ENCODE results near the gene WRNIP1.
A peak's percentile ranks its signal among the peaks of the same experiment; 100 is the strongest.

The WRNIP1 gene

DNA sequence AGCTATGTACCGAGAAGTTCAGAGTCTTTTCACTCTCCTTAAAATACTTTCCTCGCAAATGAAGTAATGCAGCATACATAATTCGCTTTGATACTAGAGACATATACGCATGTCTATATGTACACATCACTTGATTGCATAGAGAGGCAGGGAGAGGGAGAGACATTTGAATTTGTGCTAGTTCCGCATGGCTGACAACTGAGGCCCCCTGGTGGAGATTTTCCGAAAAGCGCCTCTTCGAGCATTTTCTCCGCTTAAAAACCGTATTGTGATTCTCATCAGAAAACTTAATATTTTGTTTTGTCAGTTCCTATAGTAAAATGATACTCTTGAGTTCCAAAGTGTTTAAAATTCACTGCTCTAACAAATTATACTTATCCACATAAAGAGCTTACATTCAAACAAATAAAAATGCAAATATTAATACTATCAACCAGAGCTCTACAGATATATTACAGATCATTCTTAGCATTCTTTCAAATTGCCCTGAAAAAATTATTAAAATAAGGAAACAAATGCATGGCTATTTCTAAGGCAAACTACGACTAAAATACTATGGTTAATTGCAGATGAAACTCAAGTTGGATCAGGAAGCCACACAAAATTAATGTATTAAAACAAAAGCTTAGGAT lies 15.1 kb upstream of the WRNIP1 start:
- TF ChIP-seq CTCF (IDR thresholded peaks at IDR 0.05; ENCODE audit: extremely low read depth, missing control alignments) = peak; percentile 61
- DNase-seq (ENCODE audit: low spot score) = peak; percentile 69

DNA sequence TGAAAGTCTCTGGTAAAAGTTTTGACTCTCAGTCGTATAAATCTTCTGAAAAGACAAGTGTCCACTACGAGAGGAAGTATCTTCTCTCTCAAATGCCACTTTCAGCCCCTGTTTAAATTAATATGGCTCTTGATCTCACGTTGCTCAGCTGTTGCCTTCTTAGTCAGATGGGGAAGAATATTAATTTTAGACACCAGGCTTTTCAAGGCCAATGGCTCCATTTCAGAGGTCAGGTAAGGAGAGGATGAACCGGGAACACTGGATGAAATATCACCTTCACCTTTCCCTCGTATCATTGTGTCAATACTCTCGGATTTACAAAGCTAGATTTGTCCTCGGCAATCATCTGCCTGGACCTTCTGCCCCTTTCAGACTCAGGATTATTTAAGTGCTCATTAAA lies 14.4 kb upstream of the WRNIP1 start, which contains the start of gene MYLK4:
Gene MYLK4 (minus strand): TSS at position 91 of the 400 bp plus-strand sequence. CDS start 1,628 bp downstream, outside the sequence.
- TF ChIP-seq CTCF (IDR thresholded peaks at IDR 0.05; ENCODE audit: extremely low read depth, missing control alignments) = no peak
- no peak for DNase-seq (ENCODE audit: low spot score)

- no peak for TF ChIP-seq CTCF (IDR thresholded peaks at IDR 0.05; ENCODE audit: extremely low read depth, missing control alignments)
- DNase-seq (ENCODE audit: low spot score) = no peak
Observed at GRCh38 chr6:2751871-2752270, 13.3 kb upstream of the WRNIP1 start.

DNA sequence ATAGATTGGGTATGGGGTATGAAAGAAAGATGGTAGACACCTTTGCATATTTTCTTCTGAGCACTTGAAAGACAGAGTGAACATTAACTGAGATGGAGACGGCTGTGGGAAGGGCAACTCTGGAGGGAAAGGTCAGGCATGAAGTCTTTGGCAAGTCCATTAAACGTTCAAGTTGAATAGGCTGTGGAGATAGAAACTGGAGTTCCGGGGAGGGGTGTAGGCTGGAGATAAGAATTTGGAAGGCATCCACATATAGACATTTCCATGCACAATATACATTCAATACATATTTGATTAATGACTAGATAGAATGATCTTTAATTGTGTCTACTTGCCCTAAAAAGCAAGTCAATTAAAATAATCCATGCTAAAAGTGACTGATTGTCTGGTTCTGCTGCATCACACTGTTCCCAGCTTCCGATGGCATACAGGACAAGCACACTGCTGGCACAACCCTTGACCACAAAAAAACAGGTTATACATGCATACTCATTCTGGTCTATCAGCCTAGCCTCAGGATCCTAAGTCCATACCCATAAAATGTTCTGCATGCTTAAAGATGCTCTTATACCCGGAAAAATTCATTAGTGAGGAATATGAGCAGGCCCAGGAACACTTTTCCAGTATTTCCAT lies 12.6 kb upstream of the WRNIP1 start:
- TF ChIP-seq CTCF (IDR thresholded peaks at IDR 0.05; ENCODE audit: extremely low read depth, missing control alignments) = no peak
- no peak for DNase-seq (ENCODE audit: low spot score)

GRCh38 chr6:2753110-2753489 lies 12.1 kb upstream of the WRNIP1 start:
- no peak for TF ChIP-seq CTCF (IDR thresholded peaks at IDR 0.05; ENCODE audit: extremely low read depth, missing control alignments)
- no peak for DNase-seq (ENCODE audit: low spot score)

GRCh38 chr6:2753743-2754142 lies 11.4 kb upstream of the WRNIP1 start:
- DNase-seq (ENCODE audit: low spot score) = no peak

More at GRCh38 chr6:2753743-2754142, 11.4 kb upstream of the WRNIP1 start:
- no peak for TF ChIP-seq CTCF (IDR thresholded peaks at IDR 0.05; ENCODE audit: extremely low read depth, missing control alignments)

All from GM20000 (cell line).